Measurements from ENCODE around the gene CYP4F12.

DNA sequence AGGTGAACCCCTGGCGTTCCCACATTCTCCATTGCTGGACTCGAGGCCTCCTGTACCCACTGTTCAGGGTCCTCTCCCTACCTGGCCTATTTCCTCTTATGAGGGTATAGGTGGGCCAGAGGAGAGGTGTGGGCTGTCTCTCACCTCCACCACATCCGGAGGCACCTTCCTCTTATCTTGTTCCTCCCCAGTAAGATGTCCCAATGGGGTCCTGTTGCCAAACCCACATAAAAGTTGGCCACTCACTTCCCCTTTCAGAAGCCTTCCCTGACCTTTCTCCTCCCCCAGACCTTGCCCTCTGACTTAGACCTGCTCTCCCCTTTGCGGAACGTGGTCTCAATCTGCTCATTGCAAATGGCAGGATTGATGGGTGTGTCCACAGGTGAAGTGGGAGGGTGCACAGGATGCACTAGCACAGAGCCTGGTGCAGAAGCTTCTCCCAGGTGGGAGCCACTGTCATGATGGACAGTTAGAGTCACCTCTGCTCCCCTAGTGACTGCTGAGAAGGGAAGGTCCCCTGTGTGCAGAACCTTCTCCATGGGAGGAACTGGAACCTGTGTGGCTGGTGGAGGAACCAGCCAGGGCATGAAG is 30.9 kb upstream of the CYP4F12 start:
- no peak for TF ChIP-seq POLR2AphosphoS5 (IDR thresholded peaks at IDR 0.05; ENCODE audit: borderline replicate concordance, low read depth, low read length)
- no peak for TF ChIP-seq EZH2 (IDR thresholded peaks at IDR 0.05)
- TF ChIP-seq FOXP2 (optimal IDR thresholded peaks at IDR 0.05; ENCODE audit: control extremely low read depth, extremely low read length, insufficient read depth): no peak

All from SK-N-MC (cell line).